Gastrocnemius medialis (tissue), 4 donors: ENCODE results near the gene LRRC61. TPM values are rescaled to one million over a fixed set of nuclear protein-coding genes. Genes with fewer than 3 reads are reported as not detected.

ENCODE experiments used
- ATAC-seq, 2 donors: fragments of 150-250 bp; one replicate each; pipeline ENCODE4 v1.9.1; 2016
- DNase-seq, 2 donors: peaks; one replicate each; pipeline ENCODE4 v3.0.0-alpha.2; 2019
- H3K27ac ChIP-seq, 4 donors: fragments of 200-600 bp; sonication (generic); 1 replicate in 1 of 4; 2 replicates in 3 of 4; pipeline ENCODE4 v1.5.1; 2016 to 2018; ENCODE audit warnings: mild to moderate bottlenecking in 2 of 4, moderate library complexity in 1 of 4
- H3K27me3 ChIP-seq, 3 donors: fragments of 200-600 bp; sonication (generic) in 2 of 3; 1 replicate in 1 of 3; 2 replicates in 2 of 3; pipeline versions ENCODE4 v1.5.1 to v1.6.0; 2016 to 2019; ENCODE audit warnings: mild to moderate bottlenecking in 1 of 3, moderate library complexity in 1 of 3
- H3K36me3 ChIP-seq, 2 donors: fragments of 200-600 bp; sonication (generic) in 1 of 2; one replicate each; pipeline ENCODE4 v1.5.1; 2017 to 2018
- H3K4me1 ChIP-seq, 2 donors: fragments of 200-600 bp; sonication (generic) in 1 of 2; one replicate each; pipeline ENCODE4 v1.5.1; 2016 to 2017; ENCODE audit warnings: mild to moderate bottlenecking in 2 of 2
- H3K4me3 ChIP-seq, 4 donors: fragments of 200-600 bp; sonication (generic) in 3 of 4; 1 replicate in 1 of 4; 2 replicates in 3 of 4; pipeline ENCODE4 v1.5.1; 2016 to 2019; ENCODE audit warnings: mild to moderate bottlenecking in 2 of 4
- H3K9me3 ChIP-seq, 3 donors: fragments of 200-600 bp; sonication (generic) in 2 of 3; 1 replicate in 1 of 3; 2 replicates in 2 of 3; pipeline ENCODE4 v1.5.1; 2016 to 2019
- POLR2A ChIP-seq, 2 donors: fragments of 450-650 bp; IDR thresholded peaks; one replicate each; pipeline ENCODE4 v1.6.1; 2017; ENCODE audit warnings: antibody characterized with exemption in 2 of 2, mild to moderate bottlenecking in 2 of 2, moderate library complexity in 2 of 2
- in situ Hi-C, 4 donors: fragments of 200-750 bp; cut with MboI; loops; one replicate each; pipeline versions ENCODE4 v1.15.0 to v1.8.0; 2017; ENCODE audit warnings: low sequenced_read_pairs in 4 of 4
- intact Hi-C: fragments of 100-400 bp; cut with DNase I; formaldehyde crosslinking; loops from one replicate; pipeline ENCODE4 v1.15.1; 2023; ENCODE audit warnings: low total_unique reads
- total RNA-seq, 4 donors: library from RNA; depleted of rRNA; stranded (reverse); fragments of >200 nt; gene quantifications; one replicate each; pipeline versions ENCODE4 v1.1.0 to v1.2.3, GENCODE V29; 2016
- TF ChIP-seq, protein P1 (sequence below), 5 experiments: fragments of 450-650 bp in 3 of 5; fragments of 200-600 bp in 2 of 5; sonication (generic) in 2 of 5; IDR thresholded peaks in 4 of 5; conservative IDR thresholded peaks in 1 of 5; 1 replicate in 4 of 5; 2 replicates in 1 of 5; pipeline ENCODE4 v1.5.1; 2016 to 2019; ENCODE audit warnings: antibody characterized with exemption in 5 of 5, mild to moderate bottlenecking in 3 of 5, moderate library complexity in 3 of 5

Gene LRRC61
- total RNA-seq, 4 donors from 2014 or later = 0.62 to 6.8 (median 1.9) TPM

GRCh38 chr7:150381785-150382122, 58.6 kb downstream of the LRRC61 start:
- no peak for DNase-seq
- ATAC-seq = no peak
- Histone ChIP-seq H3K27me3 (no peaks in the 10 kb centered on the region), H3K4me1 (peaks cover 24 to 32% of the 10 kb centered on the region in 2 donors), H3K36me3 (no peaks in the 10 kb centered on the region), H3K4me3 (no peak overlapping the region), H3K9me3 (no peaks in the 10 kb centered on the region), H3K27ac (no peak overlapping the region)
- TF ChIP-seq POLR2A (IDR thresholded peaks at IDR 0.05) = no peak
- TF ChIP-seq, protein P1, sequence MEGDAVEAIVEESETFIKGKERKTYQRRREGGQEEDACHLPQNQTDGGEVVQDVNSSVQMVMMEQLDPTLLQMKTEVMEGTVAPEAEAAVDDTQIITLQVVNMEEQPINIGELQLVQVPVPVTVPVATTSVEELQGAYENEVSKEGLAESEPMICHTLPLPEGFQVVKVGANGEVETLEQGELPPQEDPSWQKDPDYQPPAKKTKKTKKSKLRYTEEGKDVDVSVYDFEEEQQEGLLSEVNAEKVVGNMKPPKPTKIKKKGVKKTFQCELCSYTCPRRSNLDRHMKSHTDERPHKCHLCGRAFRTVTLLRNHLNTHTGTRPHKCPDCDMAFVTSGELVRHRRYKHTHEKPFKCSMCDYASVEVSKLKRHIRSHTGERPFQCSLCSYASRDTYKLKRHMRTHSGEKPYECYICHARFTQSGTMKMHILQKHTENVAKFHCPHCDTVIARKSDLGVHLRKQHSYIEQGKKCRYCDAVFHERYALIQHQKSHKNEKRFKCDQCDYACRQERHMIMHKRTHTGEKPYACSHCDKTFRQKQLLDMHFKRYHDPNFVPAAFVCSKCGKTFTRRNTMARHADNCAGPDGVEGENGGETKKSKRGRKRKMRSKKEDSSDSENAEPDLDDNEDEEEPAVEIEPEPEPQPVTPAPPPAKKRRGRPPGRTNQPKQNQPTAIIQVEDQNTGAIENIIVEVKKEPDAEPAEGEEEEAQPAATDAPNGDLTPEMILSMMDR (IDR thresholded peaks at IDR 0.05 in 4 of 5, conservative IDR thresholded peaks at IDR 0.05 in 1 of 5) = no peak
- intact Hi-C loops = no loop called here
- in situ Hi-C loops = no loop called here

- no peak overlapping the region for H3K4me3 ChIP-seq
- no peak for DNase-seq
- ATAC-seq = no peak
- intact Hi-C loops (no loop called here), in situ Hi-C loops (no loop called here)
- no peaks in the 10 kb centered on the region for H3K36me3 ChIP-seq
- H3K9me3 ChIP-seq = no peaks in the 10 kb centered on the region
- H3K27ac ChIP-seq = no peak overlapping the region
- H3K27me3 ChIP-seq = no peaks in the 10 kb centered on the region
- peaks cover 24 to 32% of the 10 kb centered on the region in 2 donors for H3K4me1 ChIP-seq
- TF ChIP-seq POLR2A (IDR thresholded peaks at IDR 0.05) = no peak
- TF ChIP-seq, protein P1 (IDR thresholded peaks at IDR 0.05 in 4 of 5, conservative IDR thresholded peaks at IDR 0.05 in 1 of 5) = no peak
These were observed 59.1 kb downstream of the LRRC61 start for GRCh38 chr7:150382123-150382843.

- no peak overlapping the region for H3K4me3 ChIP-seq
- no peak for DNase-seq
- no peak for ATAC-seq
- in situ Hi-C loops = no loop called here
- H3K9me3 ChIP-seq = no peaks in the 10 kb centered on the region
- intact Hi-C loops = no loop called here
- no peak overlapping the region for H3K27ac ChIP-seq
- H3K27me3 ChIP-seq = no peaks in the 10 kb centered on the region
- TF ChIP-seq POLR2A (IDR thresholded peaks at IDR 0.05) = no peak
- TF ChIP-seq, protein P1 (IDR thresholded peaks at IDR 0.05 in 4 of 5, conservative IDR thresholded peaks at IDR 0.05 in 1 of 5) = no peak
- H3K36me3 ChIP-seq = no peaks in the 10 kb centered on the region
- peaks cover 24 to 32% of the 10 kb centered on the region in 2 donors for H3K4me1 ChIP-seq
These were observed 59.7 kb downstream of the LRRC61 start for GRCh38 chr7:150382844-150383225.

- Histone ChIP-seq H3K4me1 (peaks cover 17 to 34% of the 10 kb centered on the region in 2 donors), H3K27me3 (no peaks in the 10 kb centered on the region), H3K9me3 (no peaks in the 10 kb centered on the region), H3K4me3 (no peak overlapping the region), H3K36me3 (no peaks in the 10 kb centered on the region), H3K27ac (no peak overlapping the region)
- ATAC-seq = no peak
- in situ Hi-C loops = no loop called here
- no peak for DNase-seq
- intact Hi-C loops = no loop called here
- TF ChIP-seq POLR2A (IDR thresholded peaks at IDR 0.05) = no peak
- TF ChIP-seq, protein P1 (IDR thresholded peaks at IDR 0.05 in 4 of 5, conservative IDR thresholded peaks at IDR 0.05 in 1 of 5) = no peak
These were observed 60.7 kb downstream of the LRRC61 start for GRCh38 chr7:150383710-150384397.
